ENCODE data around the gene AHCYL1.
A peak's percentile ranks its signal among the peaks of the same experiment; 100 is the strongest.

AHCYL1 gene

DNA sequence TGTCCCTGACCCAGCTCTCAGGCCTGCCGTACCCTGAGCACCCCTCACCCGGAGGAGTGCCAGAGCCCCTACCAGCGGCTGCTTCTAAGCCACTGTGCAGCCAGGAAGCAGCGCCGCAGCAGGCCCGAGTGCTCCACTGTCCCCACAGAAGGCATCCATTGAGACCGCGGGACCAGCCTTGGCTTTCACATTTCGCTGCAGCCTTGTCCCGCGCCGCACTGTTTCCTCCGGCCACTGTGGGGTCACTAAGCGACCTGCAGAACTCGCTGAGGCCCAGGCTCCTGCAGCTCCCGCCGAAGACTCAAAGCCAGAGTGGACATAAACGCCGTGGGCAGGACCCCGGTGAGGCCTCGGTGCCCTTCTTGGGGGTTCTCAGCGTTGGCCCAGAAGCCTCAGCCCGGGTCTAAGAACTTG, 82.9 kb downstream of the AHCYL1 start:
- H3K27ac Mint-ChIP-seq = no peak overlapping the region
- no peaks in the 10 kb centered on the region for H3K9me3 Mint-ChIP-seq
- TF ChIP-seq, protein P1, sequence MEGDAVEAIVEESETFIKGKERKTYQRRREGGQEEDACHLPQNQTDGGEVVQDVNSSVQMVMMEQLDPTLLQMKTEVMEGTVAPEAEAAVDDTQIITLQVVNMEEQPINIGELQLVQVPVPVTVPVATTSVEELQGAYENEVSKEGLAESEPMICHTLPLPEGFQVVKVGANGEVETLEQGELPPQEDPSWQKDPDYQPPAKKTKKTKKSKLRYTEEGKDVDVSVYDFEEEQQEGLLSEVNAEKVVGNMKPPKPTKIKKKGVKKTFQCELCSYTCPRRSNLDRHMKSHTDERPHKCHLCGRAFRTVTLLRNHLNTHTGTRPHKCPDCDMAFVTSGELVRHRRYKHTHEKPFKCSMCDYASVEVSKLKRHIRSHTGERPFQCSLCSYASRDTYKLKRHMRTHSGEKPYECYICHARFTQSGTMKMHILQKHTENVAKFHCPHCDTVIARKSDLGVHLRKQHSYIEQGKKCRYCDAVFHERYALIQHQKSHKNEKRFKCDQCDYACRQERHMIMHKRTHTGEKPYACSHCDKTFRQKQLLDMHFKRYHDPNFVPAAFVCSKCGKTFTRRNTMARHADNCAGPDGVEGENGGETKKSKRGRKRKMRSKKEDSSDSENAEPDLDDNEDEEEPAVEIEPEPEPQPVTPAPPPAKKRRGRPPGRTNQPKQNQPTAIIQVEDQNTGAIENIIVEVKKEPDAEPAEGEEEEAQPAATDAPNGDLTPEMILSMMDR (IDR thresholded peaks at IDR 0.05; ENCODE audit: unreplicated experiment in 3 of 3) = no peak
- no peaks in the 10 kb centered on the region for H3K36me3 Mint-ChIP-seq (ENCODE audit: low read depth)
- H3K27me3 Mint-ChIP-seq (ENCODE audit: low read depth) = peaks cover 90% of the 10 kb centered on the region
- H3K4me3 Mint-ChIP-seq = peak overlapping the region in 1 of 3 experiments; percentile 65
- H3K4me1 Mint-ChIP-seq = peaks cover 17% of the 10 kb centered on the region

GRCh38 chr1:110067893-110068645, 83.5 kb downstream of the AHCYL1 start:
- peaks cover 94% of the 10 kb centered on the region for H3K27me3 Mint-ChIP-seq (ENCODE audit: low read depth)
- no peaks in the 10 kb centered on the region for H3K9me3 Mint-ChIP-seq
- no peaks in the 10 kb centered on the region for H3K36me3 Mint-ChIP-seq (ENCODE audit: low read depth)
- TF ChIP-seq, protein P1 (IDR thresholded peaks at IDR 0.05; ENCODE audit: unreplicated experiment in 3 of 3) = no peak
- H3K4me1 Mint-ChIP-seq = peaks cover 17% of the 10 kb centered on the region
- H3K4me3 Mint-ChIP-seq = peak overlapping the region; percentile 9 to 65 (median 22)
- no peak overlapping the region for H3K27ac Mint-ChIP-seq

DNA sequence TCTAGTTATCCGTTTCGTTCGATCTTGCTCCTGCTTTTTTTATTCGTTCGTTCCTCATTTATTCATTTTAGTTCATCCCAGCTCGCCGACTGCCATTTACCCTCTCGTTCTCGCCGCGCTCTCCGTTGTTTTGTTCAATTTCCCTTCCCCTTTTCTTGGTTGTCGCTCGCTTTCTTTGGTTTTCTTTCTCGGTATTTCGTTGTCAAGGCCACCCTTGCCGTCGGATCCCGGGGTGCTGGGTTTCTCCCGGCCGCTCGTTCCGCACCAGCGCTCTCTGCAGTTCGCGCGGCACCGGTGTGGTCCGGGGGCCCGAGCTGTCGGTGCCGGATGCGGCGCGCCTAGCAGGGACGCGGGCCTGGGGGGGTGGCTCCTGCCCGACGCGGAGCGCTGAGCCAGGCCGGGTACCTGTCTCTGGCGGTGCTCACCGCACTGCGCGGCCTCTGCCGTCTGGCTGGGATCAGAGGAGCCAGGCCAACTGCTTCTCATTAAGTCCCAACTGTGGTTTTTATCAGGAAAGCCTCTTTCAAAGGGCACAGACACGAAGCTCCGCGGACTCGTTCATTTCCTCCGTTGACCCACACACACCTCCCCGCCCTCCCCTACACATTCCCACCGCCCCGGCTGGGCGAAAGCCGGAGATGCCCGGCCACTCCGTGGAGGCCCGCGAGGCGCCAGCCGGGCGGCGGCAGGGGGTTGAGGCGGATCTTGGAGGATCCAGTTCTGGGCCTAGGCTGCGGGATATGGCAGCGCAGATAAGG, 84.3 kb downstream of the AHCYL1 start:
- Mint-ChIP-seq H3K36me3 (ENCODE audit: low read depth) (no peaks in the 10 kb centered on the region), H3K4me1 (peaks cover 17% of the 10 kb centered on the region)

DNA sequence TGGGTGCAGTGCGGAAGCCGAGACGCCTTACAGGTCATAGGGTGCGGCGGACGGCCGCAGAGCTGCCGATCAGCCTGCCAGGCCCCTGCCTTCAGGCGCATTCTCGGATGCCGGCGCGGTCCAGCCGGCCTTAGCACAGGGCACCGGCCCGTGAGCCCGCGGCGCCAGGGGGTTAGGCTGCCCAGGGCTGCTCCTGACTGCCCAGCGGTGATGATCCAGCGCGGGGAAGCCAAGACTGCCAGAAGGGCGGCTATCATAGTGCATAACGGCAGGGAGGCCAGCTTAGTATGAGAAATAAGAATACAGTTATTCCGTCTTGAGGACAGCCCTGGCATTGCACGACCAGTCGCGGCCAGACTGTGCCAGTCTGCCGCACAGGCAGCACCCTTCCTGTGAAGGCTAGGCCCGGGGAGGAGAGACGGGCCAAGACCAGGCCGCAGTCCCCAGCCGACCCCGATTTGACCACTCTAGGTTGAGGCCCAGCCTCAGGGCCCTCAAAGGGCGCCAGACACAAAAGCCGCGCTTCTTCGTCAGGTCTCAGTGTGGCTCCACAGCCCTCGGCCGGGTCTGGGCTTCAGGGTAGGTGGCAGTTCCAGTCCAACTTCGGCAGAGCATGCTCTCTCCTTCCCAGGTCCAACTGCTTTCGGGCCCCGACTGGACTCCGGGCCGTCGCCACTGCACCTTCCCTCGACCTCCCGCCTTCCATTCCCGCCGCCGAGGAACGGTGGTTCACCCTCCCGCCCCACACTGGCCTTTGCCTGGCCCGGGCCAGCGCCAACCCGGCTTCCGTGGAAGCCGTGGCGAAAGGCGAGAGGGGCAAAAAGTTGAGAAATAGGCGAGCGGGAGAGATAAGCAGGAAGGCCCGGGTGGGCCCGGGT, 85.1 kb downstream of the AHCYL1 start:
- H3K27ac Mint-ChIP-seq = no peak overlapping the region
- H3K4me3 Mint-ChIP-seq = peak overlapping the region in 2 of 3 experiments; percentile 41 to 71
- TF ChIP-seq, protein P1 (IDR thresholded peaks at IDR 0.05; ENCODE audit: unreplicated experiment in 3 of 3) = no peak
- peaks cover 17% of the 10 kb centered on the region for H3K4me1 Mint-ChIP-seq
- H3K36me3 Mint-ChIP-seq (ENCODE audit: low read depth) = no peaks in the 10 kb centered on the region
- H3K9me3 Mint-ChIP-seq = no peaks in the 10 kb centered on the region
- peaks cover 96% of the 10 kb centered on the region for H3K27me3 Mint-ChIP-seq (ENCODE audit: low read depth)

More for the DNA sequence above, 84.3 kb downstream of the AHCYL1 start:
- TF ChIP-seq, protein P1 (IDR thresholded peaks at IDR 0.05; ENCODE audit: unreplicated experiment in 3 of 3) = no peak
- H3K27me3 Mint-ChIP-seq (ENCODE audit: low read depth) = peaks cover 96% of the 10 kb centered on the region
- H3K9me3 Mint-ChIP-seq = no peaks in the 10 kb centered on the region
- H3K27ac Mint-ChIP-seq = no peak overlapping the region
- peak overlapping the region; percentile 9 to 71 (median 22) for H3K4me3 Mint-ChIP-seq

GRCh38 chr1:110070282-110070669, 85.7 kb downstream of the AHCYL1 start:
- H3K36me3 Mint-ChIP-seq (ENCODE audit: low read depth) = no peaks in the 10 kb centered on the region
- no peaks in the 10 kb centered on the region for H3K9me3 Mint-ChIP-seq
- peaks cover 17% of the 10 kb centered on the region for H3K4me1 Mint-ChIP-seq
- H3K27ac Mint-ChIP-seq = no peak overlapping the region
- TF ChIP-seq, protein P1 (IDR thresholded peaks at IDR 0.05; ENCODE audit: unreplicated experiment in 3 of 3) = no peak
- H3K4me3 Mint-ChIP-seq = peak overlapping the region in 1 of 3 experiments; percentile 71
- H3K27me3 Mint-ChIP-seq (ENCODE audit: low read depth) = peaks cover 96% of the 10 kb centered on the region

Measured in nephron (organoid).